HepG2 (cell line): ENCODE data around the gene KIRREL3. TPM values are rescaled to one million over a fixed set of nuclear protein-coding genes. Genes with fewer than 3 reads are reported as not detected.

Experiments
- ATAC-seq: fragments of 200-7000 bp; cut with Tn5 transposase; 3 replicates; pipeline ENCODE4 v1.9.1; 2020; ENCODE audit warnings: mild to moderate bottlenecking, moderate library complexity
- BruUV-seq: library from RNA; stranded (reverse); fragments of 400-500 nt; replicated peaks from 2 replicates; lab custom pipeline; 2021; lab: Mats Ljungman, UMichigan
- CTCF ChIA-PET: fragments of 300-600 bp; formaldehyde crosslinking; extraction: SDS; loops from one replicate; lab custom pipeline; 2021; ENCODE audit warnings: low total read pairs, inconsistent platforms, low intra/inter-chr PET ratio; lab: Yijun Ruan, JAX
- POLR2A ChIA-PET: fragments of 350-600 bp; sonication (Branson Sonifier 250); formaldehyde crosslinking; loops from one replicate; lab custom pipeline; 2020; ENCODE audit warnings: antibody characterized with exemption, inconsistent platforms; lab: Yijun Ruan, JAX
- DNase-seq: peaks from one replicate; pipeline ENCODE4 v3.0.0-alpha.2; 2015; ENCODE audit warnings: low spot score
- FAIRE-seq: peaks from 3 replicates; lab custom pipeline; 2011; peaks lifted over from hg19 to GRCh38; lab: Jason Lieb, UNC
- H2AFZ ChIP-seq: one replicate; pipeline ENCODE4 v1.6.1; 2011; ENCODE audit warnings: low read length, inconsistent platforms
- H3K27ac ChIP-seq: fragments of 300-600 bp; 3 replicates; pipeline ENCODE4 v1.8.0; 2011; ENCODE audit warnings: mixed run types, mild to moderate bottlenecking, mixed read lengths, low read length, inconsistent platforms; ENCODE audit not compliant: insufficient read depth; ENCODE audit errors: extremely low read length
- H3K27me3 ChIP-seq, 2 experiments: fragments of 200-600 bp in 1 of 2; 2 replicates in 1 of 2; 3 replicates in 1 of 2; pipeline versions ENCODE4 v1.6.0 to v1.8.0; 2011; ENCODE audit warnings: low read length in 2 of 2, mild to moderate bottlenecking in 2 of 2, moderate library complexity in 2 of 2, inconsistent platforms in 1 of 2; ENCODE audit not compliant: insufficient read depth in 2 of 2, control insufficient read depth in 1 of 2
- H3K36me3 ChIP-seq, 2 experiments: fragments of 200-600 bp in 1 of 2; replicated peaks in 1 of 2; 2 replicates in 1 of 2; 3 replicates in 1 of 2; pipeline versions ENCODE4 v1.5.1 to v1.8.0; 2011; ENCODE audit warnings: low read length in 2 of 2, inconsistent platforms in 1 of 2; ENCODE audit not compliant: insufficient read depth in 2 of 2, control insufficient read depth in 1 of 2
- H3K4me1 ChIP-seq: 2 replicates; pipeline ENCODE4 v1.5.1; 2012; ENCODE audit warnings: low read length, inconsistent platforms; ENCODE audit not compliant: insufficient read depth
- H3K4me2 ChIP-seq: 2 replicates; pipeline ENCODE4 v1.6.0; 2011; ENCODE audit warnings: low read depth, low read length, inconsistent platforms
- H3K4me3 ChIP-seq, 3 experiments: fragments of 200-600 bp in 1 of 3; sonication (generic), shearing (Covaris generic) in 1 of 3; replicated peaks in 1 of 3; 2 replicates each; pipeline ENCODE4 v1.5.1; 2011 to 2016; ENCODE audit warnings: low read length in 3 of 3, inconsistent platforms in 2 of 3, low read depth in 2 of 3, mild to moderate bottlenecking in 2 of 3, control low read depth in 1 of 3, mixed read lengths in 1 of 3; ENCODE audit not compliant: insufficient read depth in 1 of 3
- H3K79me2 ChIP-seq: one replicate; pipeline ENCODE4 v1.6.1; 2011; ENCODE audit warnings: low read length, inconsistent platforms; ENCODE audit not compliant: insufficient read depth
- H3K9ac ChIP-seq: 2 replicates; pipeline ENCODE4 v1.6.0; 2011; ENCODE audit warnings: mild to moderate bottlenecking, low read depth, low read length, inconsistent platforms; ENCODE audit not compliant: insufficient read depth
- H3K9me3 ChIP-seq: 2 replicates; pipeline ENCODE4 v1.5.1; 2012; ENCODE audit warnings: mild to moderate bottlenecking, low read length
- H4K20me1 ChIP-seq: 2 replicates; pipeline ENCODE4 v1.6.0; 2011; ENCODE audit warnings: inconsistent platforms, mild to moderate bottlenecking, low read length, moderate library complexity; ENCODE audit not compliant: insufficient read depth
- GABPA ChIP-seq, 2 experiments: IDR thresholded peaks; 2 replicates each; pipeline ENCODE4 v1.6.1; 2011 to 2016; ENCODE audit warnings: low read depth in 2 of 2, low read length in 1 of 2, missing biosample characterization in 1 of 2, missing genetic modification characterization in 1 of 2
- IRF2 ChIP-seq: IDR thresholded peaks from 2 replicates; pipeline ENCODE4 v1.6.1; 2018; ENCODE audit warnings: missing genetic modification reagents, missing compliant biosample characterization
- MED8 ChIP-seq: sonication (generic); formaldehyde crosslinking; IDR thresholded peaks from 2 replicates; pipeline ENCODE4 v1.8.1; 2023; ENCODE audit warnings: mild to moderate bottlenecking, missing genetic modification reagents; ENCODE audit not compliant: insufficient replicate concordance
- SMYD3 ChIP-seq: sonication (generic); formaldehyde crosslinking; IDR thresholded peaks from 2 replicates; pipeline ENCODE4 v1.8.1; 2023; ENCODE audit warnings: mild to moderate bottlenecking, missing genetic modification reagents
- ZNF263 ChIP-seq: sonication (generic); formaldehyde crosslinking; IDR thresholded peaks from 2 replicates; pipeline ENCODE4 v1.4.0; 2020; ENCODE audit warnings: missing genetic modification reagents
- ZNF3 ChIP-seq: IDR thresholded peaks from 2 replicates; pipeline ENCODE4 v1.7.0; 2017; ENCODE audit warnings: inconsistent platforms
- ZNF761 ChIP-seq: sonication (generic); formaldehyde crosslinking; conservative IDR thresholded peaks from 2 replicates; pipeline ENCODE4 v1.4.0; 2020; ENCODE audit warnings: mild to moderate bottlenecking, missing genetic modification reagents
- ZSCAN20 ChIP-seq: sonication (generic); formaldehyde crosslinking; IDR thresholded peaks from 2 replicates; pipeline ENCODE4 v1.4.0; 2020; ENCODE audit warnings: missing genetic modification reagents, mild to moderate bottlenecking, borderline replicate concordance
- WGBS: methylation state at CpG from one replicate; pipeline ENCODE4 v1.1.6; 2017; ENCODE audit warnings: low lambda C conversion rate; 5-methylcytosine and 5-hydroxymethylcytosine counted together
- in situ Hi-C: cut with HindIII; loops from 2 replicates; pipeline ENCODE4 v1.10.0; 2017; ENCODE audit warnings: low pct_unique_long_range_greater_than_20kb; ENCODE audit not compliant: extremely low pct_ligation_motif_present
- intact Hi-C: fragments of 100-400 bp; cut with micrococcal nuclease; formaldehyde crosslinking; loops from one replicate; pipeline ENCODE4 v1.10.0; 2022; ENCODE audit not compliant: unreplicated experiment
- polyA plus RNA-seq, 8 experiments: library from polyadenylated mRNA; depleted of rRNA in 3 of 8; stranded (reverse) in 7 of 8; unstranded in 1 of 8; fragments of >200 nt; fragmentation: Illumina TruSeq in 4 of 8; extraction: Trizol in 4 of 8; gene quantifications; 2 replicates each; pipeline versions ENCODE4 v1.2.1 to v1.2.3, GENCODE V29; 2011 to 2016; ENCODE audit warnings: low read depth in 4 of 8, missing spikeins in 1 of 8, mixed read lengths in 1 of 8; ENCODE audit not compliant: insufficient read depth in 1 of 8
- total RNA-seq, 5 experiments: library from RNA; depleted of rRNA; stranded (reverse); fragments of >200 nt; fragmentation: Illumina TruSeq; extraction: Trizol; gene quantifications; 2 replicates each; pipeline ENCODE4 v1.2.3, GENCODE V29; 2016; ENCODE audit warnings: low read depth in 1 of 5
- TF ChIP-seq, protein P1 (sequence below): IDR thresholded peaks from 2 replicates; pipeline ENCODE4 v1.6.1; 2016; ENCODE audit warnings: low read depth
- TF ChIP-seq, protein P2 (sequence below): sonication (generic); formaldehyde crosslinking; IDR thresholded peaks from 2 replicates; pipeline ENCODE4 v1.4.0; 2020; ENCODE audit warnings: missing genetic modification reagents; ENCODE audit errors: not compliant biosample characterization

KIRREL3 gene
- total and polyA plus RNA-seq, 2 of the 13 experiments (the other 11 are each of a cell fraction or from before 2014, with no cell fraction given), result not detected

DNA sequence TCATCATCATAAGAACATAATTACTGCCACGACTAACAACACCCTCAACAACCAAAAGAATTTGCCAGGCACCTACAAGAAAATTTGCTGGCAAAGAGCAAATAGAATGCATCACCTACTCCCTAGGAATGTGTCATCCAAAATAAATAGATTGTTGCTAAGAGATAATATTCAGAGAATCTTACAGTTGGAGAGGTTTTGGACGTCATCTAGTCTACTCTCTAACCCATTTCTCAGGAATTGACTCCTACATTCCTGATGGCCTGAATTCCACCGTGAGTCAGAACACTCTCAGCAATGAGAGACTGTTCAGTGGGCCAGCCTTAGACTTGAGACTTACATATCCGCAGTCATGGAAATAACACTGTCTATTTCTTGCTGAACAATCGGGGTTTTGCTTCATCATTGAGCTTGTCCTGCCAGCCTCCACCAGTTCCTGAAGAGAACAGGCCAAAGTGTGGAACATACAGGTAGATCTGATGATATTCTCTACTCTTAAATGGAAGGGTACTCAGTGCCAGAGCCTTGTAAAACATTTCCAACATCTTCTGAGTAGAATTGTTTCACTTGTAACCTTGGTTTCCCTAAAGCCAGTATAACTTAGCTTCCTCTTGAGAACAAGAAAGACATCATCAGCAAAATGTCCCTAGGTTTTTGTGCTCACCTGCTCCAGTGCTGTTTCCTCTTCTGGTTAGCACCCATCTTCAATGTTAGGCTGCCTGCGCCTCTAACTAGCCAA lies 8.3 kb downstream of the KIRREL3 start:
- intact Hi-C loops, result no loop called here
- FAIRE-seq, result no peak
- no peak overlapping the region for H3K4me2 ChIP-seq
- DNase-seq, result no peak
- H3K27me3 ChIP-seq, result peaks cover 3 to 17% of the 10 kb centered on the region in 2 experiments; a peak in 4 of 5 replicates
- H3K9me3 ChIP-seq, result no peaks in the 10 kb centered on the region
- no peaks in the 10 kb centered on the region for H4K20me1 ChIP-seq
- no peak for TF ChIP-seq ZNF263 (CRISPR knock-in tag)
- TF ChIP-seq, protein P1, sequence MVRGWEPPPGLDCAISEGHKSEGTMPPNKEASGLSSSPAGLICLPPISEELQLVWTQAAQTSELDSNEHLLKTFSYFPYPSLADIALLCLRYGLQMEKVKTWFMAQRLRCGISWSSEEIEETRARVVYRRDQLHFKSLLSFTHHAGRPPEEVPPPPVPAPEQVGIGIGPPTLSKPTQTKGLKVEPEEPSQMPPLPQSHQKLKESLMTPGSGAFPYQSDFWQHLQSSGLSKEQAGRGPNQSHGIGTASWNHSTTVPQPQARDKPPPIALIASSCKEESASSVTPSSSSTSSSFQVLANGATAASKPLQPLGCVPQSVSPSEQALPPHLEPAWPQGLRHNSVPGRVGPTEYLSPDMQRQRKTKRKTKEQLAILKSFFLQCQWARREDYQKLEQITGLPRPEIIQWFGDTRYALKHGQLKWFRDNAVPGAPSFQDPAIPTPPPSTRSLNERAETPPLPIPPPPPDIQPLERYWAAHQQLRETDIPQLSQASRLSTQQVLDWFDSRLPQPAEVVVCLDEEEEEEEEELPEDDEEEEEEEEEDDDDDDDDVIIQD (CRISPR knock-in tag), result no peak
- no peak for TF ChIP-seq ZSCAN20 (CRISPR knock-in tag)
- no peak for TF ChIP-seq ZNF761 (CRISPR knock-in tag)
- TF ChIP-seq SMYD3 (CRISPR knock-in tag), result no peak
- TF ChIP-seq, protein P2, sequence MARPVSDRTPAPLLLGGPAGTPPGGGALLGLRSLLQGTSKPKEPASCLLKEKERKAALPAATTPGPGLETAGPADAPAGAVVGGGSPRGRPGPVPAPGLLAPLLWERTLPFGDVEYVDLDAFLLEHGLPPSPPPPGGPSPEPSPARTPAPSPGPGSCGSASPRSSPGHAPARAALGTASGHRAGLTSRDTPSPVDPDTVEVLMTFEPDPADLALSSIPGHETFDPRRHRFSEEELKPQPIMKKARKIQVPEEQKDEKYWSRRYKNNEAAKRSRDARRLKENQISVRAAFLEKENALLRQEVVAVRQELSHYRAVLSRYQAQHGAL (CRISPR knock-in tag), result no peak
- TF ChIP-seq MED8 (CRISPR knock-in tag), result no peak
- no peak for TF ChIP-seq ZNF3 (CRISPR knock-in tag)
- no peak for TF ChIP-seq GABPA (IDR thresholded peaks at IDR 0.05; ENCODE audit: low read depth, low read length)
- TF ChIP-seq GABPA (CRISPR knock-in tag; IDR thresholded peaks at IDR 0.05; ENCODE audit: low read depth), result no peak
- no peak for TF ChIP-seq IRF2 (CRISPR knock-in tag)
- WGBS, result 0% methylated on average over 6 of the region's 6 CpGs
- no peak overlapping the region for H3K9ac ChIP-seq
- no peaks in the 10 kb centered on the region for H3K36me3 ChIP-seq
- no peak overlapping the region for H2AFZ ChIP-seq
- ChIA-PET CTCF (interaction anchor here (3.2 kb wide), 1 partner anchor 276 kb away, joined by 14 read pairs; no protein-coding TSS in a partner anchor), POLR2A (no interaction called here)
- no peak for ATAC-seq
- in situ Hi-C loops, result loop anchor here (5.0 kb wide), 2 partner anchors 275 to 385 kb away; no protein-coding TSS in a partner anchor
- no peaks in the 10 kb centered on the region for H3K4me1 ChIP-seq
- no peak overlapping the region for H3K4me3 ChIP-seq
- H3K79me2 ChIP-seq, result no peaks in the 10 kb centered on the region
- H3K27ac ChIP-seq, result no peak overlapping the region
- no TSS peak for BruUV-seq
